PFSK-1 (cell line): ENCODE results near the gene CASP10.

Experiments used
- FOXP2 ChIP-seq: optimal IDR thresholded peaks from 2 replicates; pipeline ENCODE3; 2011; ENCODE audit warnings: borderline replicate concordance, control low read depth, inconsistent platforms; ENCODE audit not compliant: insufficient read depth; ENCODE audit errors: extremely low read length, extremely low read depth
- POLR2AphosphoS5 ChIP-seq: IDR thresholded peaks from 2 replicates; pipeline ENCODE4 v1.6.1; 2012; ENCODE audit warnings: low read depth, mild to moderate bottlenecking, control low read depth, low read length, moderate library complexity
- SIN3A ChIP-seq: IDR thresholded peaks from 2 replicates; pipeline ENCODE4 v1.6.1; 2012; ENCODE audit warnings: mild to moderate bottlenecking, low read length, moderate library complexity, borderline replicate concordance; ENCODE audit not compliant: insufficient read depth
- TAF1 ChIP-seq: IDR thresholded peaks from 2 replicates; pipeline ENCODE4 v1.6.1; 2012; ENCODE audit warnings: low read length, control low read depth, borderline replicate concordance; ENCODE audit not compliant: insufficient read depth
- TF ChIP-seq, protein P1 (sequence below), 2 experiments: IDR thresholded peaks; 2 replicates each; pipeline versions ENCODE4 v1.6.1 to v1.8.0; 2011 to 2012; ENCODE audit warnings: low read depth in 2 of 2, low read length in 2 of 2, control low read depth in 1 of 2, inconsistent platforms in 1 of 2, mild to moderate bottlenecking in 1 of 2, moderate library complexity in 1 of 2; ENCODE audit not compliant: insufficient read depth in 1 of 2

DNA sequence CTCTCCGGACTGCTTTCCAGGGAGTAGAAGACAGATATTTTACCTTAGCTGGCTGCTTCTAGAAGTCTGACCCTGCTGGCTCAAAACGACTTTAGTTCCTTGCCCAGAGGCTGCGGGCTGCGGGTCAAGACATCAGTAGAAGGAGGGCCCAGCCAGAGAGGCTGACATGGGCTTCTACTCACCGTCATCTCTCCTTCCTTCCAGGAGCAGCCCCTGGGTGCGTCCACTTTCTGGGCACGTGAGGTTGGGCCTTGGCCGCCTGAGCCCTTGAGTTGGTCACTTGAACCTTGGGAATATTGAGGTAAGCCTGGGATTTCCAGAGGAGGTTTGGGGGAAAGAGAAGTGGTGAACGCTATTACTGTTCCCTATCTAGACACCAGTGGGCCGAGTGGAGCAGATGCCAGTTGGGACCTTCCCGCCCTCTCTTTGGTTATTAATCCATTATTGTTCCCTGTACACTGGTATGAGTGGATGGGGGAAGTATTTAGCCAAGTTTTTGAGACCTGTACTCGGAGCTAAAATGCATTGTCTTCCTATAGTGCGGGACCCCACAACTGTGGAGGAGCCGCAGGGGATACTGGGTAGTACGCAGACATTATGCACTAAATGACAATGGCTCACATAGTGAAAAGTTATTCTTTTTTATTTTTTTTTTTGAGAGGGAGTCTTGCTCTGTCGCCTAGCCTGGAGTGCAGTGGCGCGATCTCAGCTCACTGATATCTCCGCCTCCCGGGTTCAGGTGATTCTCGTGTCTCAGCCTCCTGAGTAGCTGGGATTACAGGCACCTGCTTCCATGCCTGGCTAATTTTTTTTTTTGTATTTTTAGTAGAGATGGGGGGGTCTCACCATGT lies 51.1 kb downstream of the CASP10 start:
- TF ChIP-seq POLR2AphosphoS5 (no peak), TAF1 (no peak), FOXP2 (no peak), SIN3A (no peak)
- TF ChIP-seq, protein P1, sequence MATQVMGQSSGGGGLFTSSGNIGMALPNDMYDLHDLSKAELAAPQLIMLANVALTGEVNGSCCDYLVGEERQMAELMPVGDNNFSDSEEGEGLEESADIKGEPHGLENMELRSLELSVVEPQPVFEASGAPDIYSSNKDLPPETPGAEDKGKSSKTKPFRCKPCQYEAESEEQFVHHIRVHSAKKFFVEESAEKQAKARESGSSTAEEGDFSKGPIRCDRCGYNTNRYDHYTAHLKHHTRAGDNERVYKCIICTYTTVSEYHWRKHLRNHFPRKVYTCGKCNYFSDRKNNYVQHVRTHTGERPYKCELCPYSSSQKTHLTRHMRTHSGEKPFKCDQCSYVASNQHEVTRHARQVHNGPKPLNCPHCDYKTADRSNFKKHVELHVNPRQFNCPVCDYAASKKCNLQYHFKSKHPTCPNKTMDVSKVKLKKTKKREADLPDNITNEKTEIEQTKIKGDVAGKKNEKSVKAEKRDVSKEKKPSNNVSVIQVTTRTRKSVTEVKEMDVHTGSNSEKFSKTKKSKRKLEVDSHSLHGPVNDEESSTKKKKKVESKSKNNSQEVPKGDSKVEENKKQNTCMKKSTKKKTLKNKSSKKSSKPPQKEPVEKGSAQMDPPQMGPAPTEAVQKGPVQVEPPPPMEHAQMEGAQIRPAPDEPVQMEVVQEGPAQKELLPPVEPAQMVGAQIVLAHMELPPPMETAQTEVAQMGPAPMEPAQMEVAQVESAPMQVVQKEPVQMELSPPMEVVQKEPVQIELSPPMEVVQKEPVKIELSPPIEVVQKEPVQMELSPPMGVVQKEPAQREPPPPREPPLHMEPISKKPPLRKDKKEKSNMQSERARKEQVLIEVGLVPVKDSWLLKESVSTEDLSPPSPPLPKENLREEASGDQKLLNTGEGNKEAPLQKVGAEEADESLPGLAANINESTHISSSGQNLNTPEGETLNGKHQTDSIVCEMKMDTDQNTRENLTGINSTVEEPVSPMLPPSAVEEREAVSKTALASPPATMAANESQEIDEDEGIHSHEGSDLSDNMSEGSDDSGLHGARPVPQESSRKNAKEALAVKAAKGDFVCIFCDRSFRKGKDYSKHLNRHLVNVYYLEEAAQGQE (IDR thresholded peaks at IDR 0.05; ENCODE audit: insufficient read depth in 1 of 2, low read depth in 2 of 2, low read length in 2 of 2): no peak
